T-cell (primary cell): Measurements from ENCODE around the gene KDM2A. TPM values are rescaled to one million over a fixed set of nuclear protein-coding genes. Genes with fewer than 3 reads are reported as not detected.
A peak's percentile ranks its signal among the peaks of the same experiment; 100 is the strongest.

Experiments used
- ATAC-seq, 4 experiments: fragments of 200-7000 bp in 3 of 4; fragments of 150-1000 bp in 1 of 4; cut with Tn5 transposase; replicated peaks in 1 of 4; 1 replicate in 3 of 4; 2 replicates in 1 of 4; pipeline ENCODE4 v1.10.0; 2021; ENCODE audit warnings: moderate library complexity in 3 of 4, mild to moderate bottlenecking in 2 of 4, moderate number of reproducible peaks in 1 of 4
- CTCF ChIA-PET, 2 donors: fragments of 300-600 bp; sonication (Branson Sonifier 250); formaldehyde crosslinking; loops; one replicate each; lab custom pipeline; 2022; ENCODE audit warnings: antibody characterized with exemption in 2 of 2; lab: Charles Lee
- POLR2A ChIA-PET, 2 donors: fragments of 300-600 bp; sonication (Branson Sonifier 250); formaldehyde crosslinking; loops; one replicate each; lab custom pipeline; 2022; ENCODE audit warnings: antibody characterized with exemption in 2 of 2; lab: Charles Lee
- DNase-seq, 35 experiments: peaks; one replicate each; pipeline versions ENCODE4 v3.0.0 to v3.0.0-alpha.2; 2013 to 2023
- H3K27ac ChIP-seq: one replicate; pipeline ENCODE4 v1.5.1; 2013; ENCODE audit warnings: low read length
- H3K27me3 ChIP-seq, 2 experiments: replicated peaks in 1 of 2; 1 replicate in 1 of 2; 2 replicates in 1 of 2; pipeline versions ENCODE4 v1.6.1 to v1.7.0; 2013; ENCODE audit warnings: low read length in 1 of 2, mixed read lengths in 1 of 2; ENCODE audit not compliant: control insufficient read depth in 2 of 2, insufficient read depth in 2 of 2; ENCODE audit errors: extremely low read depth in 1 of 2
- H3K36me3 ChIP-seq, 2 donors: 1 replicate in 1 of 2; 2 replicates in 1 of 2; pipeline versions ENCODE4 v1.6.1 to v1.7.0; 2013; ENCODE audit warnings: low read length in 1 of 2; ENCODE audit not compliant: control insufficient read depth in 2 of 2, insufficient read depth in 1 of 2; ENCODE audit errors: extremely low read depth in 1 of 2
- H3K4me1 ChIP-seq, 2 experiments: 1 replicate in 1 of 2; 2 replicates in 1 of 2; pipeline versions ENCODE4 v1.6.1 to v1.7.0; 2013; ENCODE audit warnings: low read length in 2 of 2, mixed read lengths in 1 of 2; ENCODE audit not compliant: insufficient read depth in 2 of 2, control insufficient read depth in 1 of 2; ENCODE audit errors: extremely low read depth in 1 of 2
- H3K4me3 ChIP-seq, 2 donors: 1 replicate in 1 of 2; 2 replicates in 1 of 2; pipeline versions ENCODE4 v1.5.1 to v1.7.0; 2013; ENCODE audit warnings: mild to moderate bottlenecking in 2 of 2, low read length in 1 of 2, moderate library complexity in 1 of 2; ENCODE audit not compliant: control insufficient read depth in 1 of 2; ENCODE audit errors: extremely low read depth in 1 of 2
- H3K9me3 ChIP-seq: 2 replicates; pipeline ENCODE4 v1.7.0; 2013
- H3K27ac Mint-ChIP-seq, 2 donors: one replicate each; pipeline ENCODE4 v1.8.0; 2020 to 2021; ENCODE audit warnings: mild to moderate bottlenecking in 2 of 2, mixed read lengths in 2 of 2
- H3K27me3 Mint-ChIP-seq, 2 donors: one replicate each; pipeline ENCODE4 v1.8.0; 2021 to 2022; ENCODE audit warnings: mixed read lengths in 2 of 2
- H3K36me3 Mint-ChIP-seq: one replicate; pipeline ENCODE4 v1.8.0; 2021; ENCODE audit warnings: mixed read lengths
- H3K4me1 Mint-ChIP-seq, 3 donors: one replicate each; pipeline ENCODE4 v1.8.0; 2020 to 2022; ENCODE audit warnings: mixed read lengths in 3 of 3, mild to moderate bottlenecking in 1 of 3
- H3K4me3 Mint-ChIP-seq, 3 donors: one replicate each; pipeline ENCODE4 v1.8.0; 2020 to 2022; ENCODE audit warnings: mild to moderate bottlenecking in 3 of 3, mixed read lengths in 3 of 3, moderate library complexity in 3 of 3
- H3K9me3 Mint-ChIP-seq, 3 donors: one replicate each; pipeline ENCODE4 v1.8.0; 2020 to 2022; ENCODE audit warnings: mixed read lengths in 3 of 3
- whole genome bisulfite sequencing: methylation state at CpG from one replicate; pipeline ENCODE4 v1.1.5; 2013; ENCODE audit warnings: missing lambda C conversion rate; ENCODE audit not compliant: insufficient coverage; 5-methylcytosine and 5-hydroxymethylcytosine counted together
- total RNA-seq, 35 experiments: library from RNA in 6 of 35; stranded (reverse) in 6 of 35; fragments of 120-200 nt in 1 of 35; gene quantifications; one replicate each; pipeline versions ENCODE4 v1.2.1 to v1.2.4 and lab custom pipeline; 2013 to 2026

Gene KDM2A
- total RNA-seq (100 to 1,000 TPM; 157 to 333 (median 178) TPM), total RNA-seq (lab: John Stamatoyannopoulos, UW) (161 to 882 (median 351) reads per million in 29 experiments)
- 124 TPM for total RNA-seq (2013)

GRCh38 chr11:67118801-67119584 lies at the start of gene KDM2A:
Gene KDM2A, plus strand, starts transcription at chr11:67119263. Its CDS starts 2,054 bp downstream, at chr11:67121317.
- peaks cover 36 to 43% (median 39%) of the 10 kb centered on the region in 3 donors for H3K4me1 Mint-ChIP-seq
- H3K27ac ChIP-seq: peak within 1 kb of the TSS; percentile 89

GRCh38 chr11:67071420-67072284 lies 47.4 kb upstream of the KDM2A start:
- peak overlapping the region; percentile 8 to 66 for H3K4me3 ChIP-seq
- WGBS: 43% methylated on average over 52 of the region's 53 CpGs
- no peak overlapping the region for H3K27ac Mint-ChIP-seq

More at GRCh38 chr11:67118801-67119584, at the start of gene KDM2A:
- Mint-ChIP-seq H3K27ac (peak within 1 kb of the TSS; percentile 87 to 92), H3K27me3 (no peaks in the 10 kb centered on the region), H3K36me3 (peaks cover 12% of the 10 kb centered on the region), H3K9me3 (no peaks in the 10 kb centered on the region), H3K4me3 (peak within 1 kb of the TSS; percentile 95 to 99 (median 98))
- Histone ChIP-seq H3K9me3 (no peaks in the 10 kb centered on the region), H3K36me3 (peaks cover 0 to 6% of the 10 kb centered on the region in 2 donors), H3K4me1 (peaks cover 18 to 24% of the 10 kb centered on the region in 2 experiments), H3K27me3 (no peaks in the 10 kb centered on the region), H3K4me3 (peak within 1 kb of the TSS; percentile 83 to 92)
- POLR2A ChIA-PET: interaction anchor here (0.5 to 1.0 kb wide), 5 partner anchors 121 to 1466 kb away, joined by 3 to 13 read pairs (median 3); no protein-coding TSS in a partner anchor
- 0% methylated on average over 62 of the region's 97 CpGs for WGBS
- CTCF ChIA-PET: no interaction called here
- ATAC-seq: peak; percentile 82 to 84 (median 84)
- DNase-seq: peak; percentile 94 to 100 (median 99)

GRCh38 chr11:67072295-67072694 lies 46.8 kb upstream of the KDM2A start:
- H3K27ac Mint-ChIP-seq: no peak overlapping the region
- ATAC-seq (no peak), DNase-seq (no peak)
- no peaks in the 10 kb centered on the region for H3K9me3 ChIP-seq
- POLR2A ChIA-PET: no interaction called here
- no peak overlapping the region for H3K27ac ChIP-seq
- no peaks in the 10 kb centered on the region for H3K9me3 Mint-ChIP-seq
- H3K4me1 Mint-ChIP-seq: peaks cover 3 to 6% (median 4%) of the 10 kb centered on the region in 3 donors
- no peak overlapping the region for H3K4me3 Mint-ChIP-seq
- CTCF ChIA-PET: interaction anchor here in 1 of 2 donors (0.6 to 0.7 kb wide), 2 partner anchors 31 to 45 kb away, joined by 4 read pairs; no protein-coding TSS in a partner anchor
- no peaks in the 10 kb centered on the region for H3K36me3 ChIP-seq
- 73% methylated on average over 6 of the region's 11 CpGs for WGBS
- H3K36me3 Mint-ChIP-seq: no peaks in the 10 kb centered on the region
- H3K27me3 ChIP-seq: peaks cover 0 to 28% of the 10 kb centered on the region in 2 experiments
- peaks cover 0 to 9% of the 10 kb centered on the region in 2 experiments for H3K4me1 ChIP-seq
- peaks cover 0 to 4% of the 10 kb centered on the region in 2 donors for H3K27me3 Mint-ChIP-seq
- no peak overlapping the region for H3K4me3 ChIP-seq

More at GRCh38 chr11:67071420-67072284, 47.4 kb upstream of the KDM2A start:
- peak; percentile 11 to 79 (median 60) for DNase-seq
- ChIA-PET POLR2A (no interaction called here), CTCF (no interaction called here)
- Mint-ChIP-seq H3K4me3 (peak overlapping the region; percentile 44 to 58 (median 50)), H3K27me3 (peaks cover 0 to 4% of the 10 kb centered on the region in 2 donors), H3K9me3 (no peaks in the 10 kb centered on the region), H3K36me3 (no peaks in the 10 kb centered on the region), H3K4me1 (peaks cover 3 to 6% (median 4%) of the 10 kb centered on the region in 3 donors)
- Histone ChIP-seq H3K36me3 (no peaks in the 10 kb centered on the region), H3K27me3 (peaks cover 0 to 28% of the 10 kb centered on the region in 2 experiments), H3K9me3 (no peaks in the 10 kb centered on the region), H3K4me1 (peaks cover 0 to 9% of the 10 kb centered on the region in 2 experiments), H3K27ac (no peak overlapping the region)
- peak; percentile 85 to 92 (median 92) for ATAC-seq

- DNase-seq: no peak
- no peak for ATAC-seq
- Histone ChIP-seq H3K36me3 (no peaks in the 10 kb centered on the region), H3K27ac (no peak overlapping the region), H3K4me1 (peaks cover 0 to 13% of the 10 kb centered on the region in 2 experiments), H3K9me3 (no peaks in the 10 kb centered on the region), H3K4me3 (no peak overlapping the region), H3K27me3 (peaks cover 0 to 32% of the 10 kb centered on the region in 2 experiments)
- Mint-ChIP-seq H3K4me3 (no peak overlapping the region), H3K27me3 (peaks cover 0 to 4% of the 10 kb centered on the region in 2 donors), H3K9me3 (no peaks in the 10 kb centered on the region), H3K27ac (no peak overlapping the region), H3K4me1 (peaks cover 3 to 6% (median 4%) of the 10 kb centered on the region in 3 donors), H3K36me3 (no peaks in the 10 kb centered on the region)
- WGBS: 89% methylated on average over 6 of the region's 9 CpGs
- CTCF ChIA-PET: no interaction called here
- POLR2A ChIA-PET: no interaction called here
These were observed 45.2 kb upstream of the KDM2A start for GRCh38 chr11:67073908-67074307.

- Mint-ChIP-seq H3K27me3 (peaks cover 0 to 4% of the 10 kb centered on the region in 2 donors), H3K36me3 (no peaks in the 10 kb centered on the region)
These were observed 42.9 kb upstream of the KDM2A start for GRCh38 chr11:67076202-67076601.

More at GRCh38 chr11:67076202-67076601, 42.9 kb upstream of the KDM2A start:
- ChIA-PET CTCF (no interaction called here), POLR2A (interaction anchor here (0.7 kb wide), 3 partner anchors 88 to 514 kb away, joined by 3 to 9 read pairs (median 5); no protein-coding TSS in a partner anchor)
- H3K27ac ChIP-seq: no peak overlapping the region
- H3K4me3 Mint-ChIP-seq: no peak overlapping the region
- DNase-seq (no peak), ATAC-seq (no peak)
- no peaks in the 10 kb centered on the region for H3K36me3 ChIP-seq
- peaks cover 0 to 12% of the 10 kb centered on the region in 2 experiments for H3K4me1 ChIP-seq
- no peaks in the 10 kb centered on the region for H3K9me3 ChIP-seq
- H3K27ac Mint-ChIP-seq: no peak overlapping the region
- H3K4me3 ChIP-seq: no peak overlapping the region
- H3K27me3 ChIP-seq: peaks cover 0 to 22% of the 10 kb centered on the region in 2 experiments
- 84% methylated on average over 3 of the region's 6 CpGs for WGBS
- H3K4me1 Mint-ChIP-seq: peaks cover 3 to 6% (median 4%) of the 10 kb centered on the region in 3 donors
- no peaks in the 10 kb centered on the region for H3K9me3 Mint-ChIP-seq
